Stimulated activated CD8-positive, alpha-beta memory T cell treated with anti-CD3 and anti-CD28 coated beads, Interleukin-7, amount 100 ng/mL, for 24 hours (primary cell): ENCODE results near the gene IGF2.

Experiments
- DNase-seq: peaks from one replicate; pipeline ENCODE4 v3.0.0-alpha.2; 2020; ENCODE audit warnings: low read depth

IGF2 gene

DNA sequence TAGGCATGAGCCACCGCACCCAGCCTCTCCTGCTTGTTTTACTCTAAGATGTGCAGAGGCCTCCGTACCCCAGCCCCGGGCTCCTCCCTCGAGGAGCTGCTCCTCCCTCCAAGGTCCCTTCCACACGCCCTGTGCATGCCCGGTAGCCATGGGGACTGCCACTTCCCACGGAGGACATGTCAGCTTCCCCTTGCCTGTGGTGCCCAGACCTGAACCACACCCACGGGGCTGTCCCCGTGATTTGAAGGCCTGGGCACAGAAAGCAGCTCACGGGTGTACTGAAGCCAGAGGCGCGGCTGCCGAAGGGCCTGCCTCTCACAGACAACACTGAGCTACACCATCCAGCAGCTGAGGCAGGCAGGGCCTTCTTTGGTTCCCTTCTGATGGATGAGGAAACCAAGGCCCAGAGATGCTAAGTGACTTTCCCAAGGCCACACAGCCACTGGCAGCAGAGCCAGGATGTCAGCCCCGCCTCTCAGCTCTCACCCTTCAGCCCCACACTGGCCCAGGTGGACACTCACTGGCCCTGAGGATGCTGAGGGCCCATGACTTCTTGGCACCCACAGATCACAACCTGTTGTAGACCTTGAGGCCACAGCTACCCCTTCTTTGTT, 14.5 kb upstream of the IGF2 start:
- DNase-seq, result no peak

DNA sequence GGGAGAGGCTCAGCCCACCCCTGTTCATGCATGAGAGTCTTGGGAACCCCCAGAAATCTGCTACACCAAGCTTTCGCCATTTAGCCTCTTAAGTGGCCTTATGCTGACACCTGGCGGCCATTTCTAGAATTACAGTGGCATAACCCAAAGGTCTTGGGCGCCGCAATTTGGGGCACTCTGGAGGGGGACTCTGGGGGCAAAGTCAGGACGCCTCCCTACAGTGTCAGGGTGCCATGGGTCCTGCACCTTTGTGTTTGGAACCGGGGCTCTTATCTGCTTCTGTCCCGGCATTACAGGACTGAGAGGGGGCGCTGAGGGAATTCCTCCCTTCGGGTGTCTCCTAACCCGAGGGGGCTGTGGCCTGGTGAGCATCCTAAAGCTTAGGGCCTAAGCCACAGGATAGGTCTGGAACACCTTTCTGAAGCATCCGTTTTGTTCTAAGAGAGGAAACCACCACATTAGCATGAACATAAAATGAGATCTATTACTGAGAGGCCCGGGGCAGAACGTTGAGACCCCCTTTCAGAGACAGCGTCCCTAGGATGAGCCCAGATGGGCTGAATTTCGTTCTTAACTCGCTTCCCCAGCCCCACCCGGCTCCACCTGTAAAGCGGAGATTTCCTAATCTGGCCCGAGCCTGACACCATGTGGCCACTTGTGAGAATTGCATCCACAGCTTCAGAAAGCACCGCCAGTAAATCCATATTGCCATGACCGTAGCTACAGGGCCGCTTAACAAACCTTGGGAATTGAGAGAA, 12.5 kb upstream of the IGF2 start:
- peak; percentile 65 for DNase-seq

DNA sequence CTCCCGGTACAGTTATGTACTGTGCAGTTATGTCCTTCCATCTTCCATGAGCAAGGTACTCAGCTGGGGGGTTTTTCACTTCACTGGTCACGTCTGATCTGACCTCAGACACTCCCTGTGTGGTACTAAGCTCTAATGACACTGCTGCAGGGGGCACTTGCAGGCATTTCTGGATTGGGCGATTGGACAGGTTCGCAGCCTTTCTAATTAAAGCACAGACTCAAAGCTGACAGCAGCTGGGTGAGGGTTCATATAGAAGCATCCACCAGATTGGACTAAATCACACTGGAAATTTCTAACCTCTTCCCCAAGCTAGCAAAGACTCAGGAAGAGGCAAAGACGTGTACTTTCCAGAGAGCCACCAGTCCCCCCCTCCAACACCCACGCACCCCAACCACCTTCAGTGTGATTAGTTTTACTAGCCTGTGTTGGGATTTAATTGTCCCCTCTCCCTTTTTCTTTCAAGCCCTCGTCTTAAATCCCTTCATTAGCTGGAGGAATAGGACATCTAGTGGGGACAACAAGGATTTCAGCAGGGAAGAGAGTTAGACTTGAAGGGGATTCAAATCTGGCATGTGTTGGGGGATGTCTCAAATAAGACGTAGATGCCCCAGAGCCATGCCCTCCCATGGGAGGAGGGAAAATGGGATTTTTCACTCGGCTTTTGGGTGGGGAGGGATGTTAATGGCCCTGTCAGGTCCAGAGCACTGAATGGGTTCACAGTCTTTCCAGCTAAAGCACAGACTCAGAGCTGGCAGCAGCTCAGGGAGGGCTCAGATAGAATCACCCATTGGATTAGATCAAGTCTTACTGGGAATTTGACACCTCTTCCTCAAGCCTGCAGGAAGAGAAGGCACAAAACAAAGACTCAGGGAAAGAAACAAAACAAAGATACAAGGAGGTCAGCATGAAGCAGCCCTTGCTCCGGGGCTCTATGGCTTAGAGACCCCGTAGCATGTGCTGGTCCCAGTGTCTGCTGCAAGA, 11.0 kb upstream of the IGF2 start:
- DNase-seq, result no peak

DNA sequence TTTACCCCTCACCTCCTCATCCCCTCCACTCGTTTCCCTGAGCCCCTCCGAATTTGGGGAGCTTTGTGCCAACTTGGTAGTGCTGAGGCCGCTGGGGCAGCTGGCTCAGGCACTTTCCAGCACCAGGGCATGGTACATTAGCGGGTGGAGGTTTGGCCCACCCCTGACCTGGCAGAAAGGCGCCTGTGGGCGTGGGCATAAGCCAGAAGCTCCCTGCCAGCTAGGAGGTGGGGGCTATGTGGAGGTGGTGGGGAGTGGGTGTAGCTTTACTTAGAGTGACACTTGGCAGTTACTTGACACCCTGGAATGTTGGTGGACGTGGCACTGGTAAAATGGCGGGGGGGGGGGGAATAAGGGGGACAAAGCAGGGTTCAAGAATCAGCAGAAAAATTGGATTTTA, 10.3 kb upstream of the IGF2 start:
- DNase-seq, result no peak

DNA sequence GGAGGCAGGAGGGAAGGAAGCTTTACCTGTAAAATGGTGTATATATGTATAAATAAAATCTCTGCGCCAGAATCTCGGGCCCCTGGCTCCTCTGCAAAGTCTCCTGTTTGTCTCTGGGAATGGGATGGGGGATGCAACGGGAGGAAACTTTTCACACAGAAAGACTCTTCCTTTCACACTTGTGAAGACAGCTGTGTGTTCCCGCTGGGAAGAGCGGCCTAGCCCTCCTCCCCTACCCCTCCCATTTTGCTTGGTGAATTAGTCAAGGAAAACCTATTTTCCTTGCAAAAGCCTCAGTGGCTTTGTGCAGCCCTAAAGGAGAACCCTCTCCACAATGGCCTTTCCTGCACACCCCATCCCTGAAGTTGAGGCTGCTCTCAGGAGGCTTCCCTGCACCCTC, 9.4 kb upstream of the IGF2 start:
- no peak for DNase-seq

DNA sequence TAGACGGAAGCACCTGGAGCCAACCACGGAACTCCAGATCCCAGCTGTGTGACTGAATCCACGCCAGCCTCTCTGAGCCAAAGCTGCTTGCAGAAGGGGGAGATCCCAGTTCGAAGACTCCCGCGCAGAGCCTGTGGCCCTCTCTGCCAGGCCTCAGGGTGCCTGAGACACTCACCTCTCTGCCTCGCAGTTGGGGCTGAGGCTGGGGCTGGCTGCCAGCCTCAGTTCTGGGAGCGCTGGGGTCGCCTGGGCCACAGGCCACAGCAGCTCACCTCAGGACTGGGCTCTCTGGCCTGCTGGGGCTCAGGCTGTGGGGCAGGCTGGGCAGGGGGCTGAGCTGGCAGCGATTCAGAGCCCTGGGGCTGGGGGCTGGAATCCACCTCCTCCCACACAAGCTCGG, 8.2 kb upstream of the IGF2 start:
- no peak for DNase-seq

DNA sequence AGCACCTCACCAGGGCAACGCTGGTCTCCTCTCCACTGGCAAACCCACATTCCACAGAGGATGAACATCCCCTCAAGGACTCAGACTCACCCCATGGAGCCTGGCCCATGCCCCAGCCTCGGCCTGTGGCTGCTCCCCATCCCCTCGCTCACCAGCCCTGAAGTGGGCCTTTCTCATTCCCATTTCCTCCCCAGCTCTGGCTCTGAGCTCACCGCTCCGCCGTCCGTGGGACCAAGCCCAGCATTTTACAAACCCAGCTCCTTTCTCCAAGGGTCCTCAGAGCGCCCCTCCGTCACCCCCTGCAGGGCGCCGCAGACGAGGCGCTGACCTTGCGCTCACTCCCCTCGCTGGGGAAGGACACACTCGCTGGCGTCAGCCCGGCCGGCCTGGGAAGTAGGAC, 6.9 kb upstream of the IGF2 start:
- DNase-seq, result no peak

DNA sequence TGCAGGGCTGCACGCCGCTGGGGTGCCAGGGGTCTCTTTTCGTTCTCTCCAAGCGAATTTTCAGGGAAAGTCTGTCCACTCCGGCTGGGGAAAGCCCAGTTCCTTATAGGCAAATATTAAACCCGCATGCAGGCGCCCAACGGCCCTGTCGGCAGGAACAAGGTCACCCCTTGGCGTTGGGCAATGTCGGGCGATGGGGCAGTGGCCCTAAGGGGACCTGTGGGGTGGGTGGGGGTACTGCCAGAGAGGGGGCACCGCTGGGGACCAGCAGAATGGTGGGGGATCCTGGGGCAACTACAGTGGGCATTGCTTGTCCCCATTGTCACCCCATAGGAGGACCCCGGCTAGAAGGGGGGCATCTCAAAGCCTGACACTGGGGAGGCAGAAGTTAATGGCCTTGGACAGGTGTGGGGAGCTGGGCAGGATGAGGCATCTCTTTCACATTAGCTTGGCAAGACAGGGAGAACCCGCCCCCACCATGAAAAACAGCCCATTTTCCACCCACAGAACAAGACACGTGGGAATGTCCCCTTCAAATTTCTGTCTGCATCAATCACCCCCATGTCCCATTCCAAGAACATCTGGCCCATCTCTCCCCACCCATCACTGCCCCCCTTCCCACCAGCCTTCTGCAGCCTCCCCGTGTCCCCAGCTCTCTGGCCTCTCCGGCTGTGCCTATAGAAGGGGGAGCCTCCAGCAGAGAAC, 5.5 kb upstream of the IGF2 start:
- no peak for DNase-seq

DNA sequence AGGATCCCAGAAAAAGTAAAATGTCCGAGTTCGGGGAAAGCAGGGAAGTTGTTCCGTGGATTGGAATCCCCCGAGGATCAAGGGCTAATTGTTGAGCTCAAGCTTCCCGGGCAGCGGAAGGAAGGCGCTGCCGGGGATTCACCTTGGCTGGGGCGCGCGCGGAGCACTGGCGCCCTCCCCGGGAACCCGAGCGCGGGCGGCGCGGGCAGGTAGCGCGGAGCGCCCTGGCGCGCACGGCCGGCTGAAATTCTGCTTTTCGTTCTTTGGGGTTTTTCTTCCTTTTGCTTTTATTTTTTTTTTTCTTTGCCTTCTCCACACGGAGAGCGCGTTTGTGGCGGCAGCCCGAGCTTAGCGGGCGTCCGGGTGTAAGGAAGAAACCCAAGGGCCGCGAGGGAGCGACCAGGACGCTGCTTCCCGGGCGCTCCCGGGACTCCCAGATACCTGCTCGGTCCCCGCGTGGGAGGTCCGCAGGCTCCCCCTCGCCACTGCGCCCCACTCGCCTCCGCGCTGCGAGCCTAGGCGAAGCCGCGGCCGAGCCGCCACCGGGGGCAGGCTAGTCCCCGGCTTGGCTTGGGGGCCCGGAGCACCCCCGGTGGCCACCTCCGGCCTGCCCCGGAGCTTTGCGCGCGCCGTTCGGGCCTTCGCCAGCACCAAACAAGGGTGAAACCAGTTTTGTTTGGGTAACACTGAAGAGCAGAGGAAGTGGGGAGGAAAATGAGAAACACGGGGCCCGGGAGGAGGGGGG, 4.8 kb upstream of the IGF2 start:
- no peak for DNase-seq

DNA sequence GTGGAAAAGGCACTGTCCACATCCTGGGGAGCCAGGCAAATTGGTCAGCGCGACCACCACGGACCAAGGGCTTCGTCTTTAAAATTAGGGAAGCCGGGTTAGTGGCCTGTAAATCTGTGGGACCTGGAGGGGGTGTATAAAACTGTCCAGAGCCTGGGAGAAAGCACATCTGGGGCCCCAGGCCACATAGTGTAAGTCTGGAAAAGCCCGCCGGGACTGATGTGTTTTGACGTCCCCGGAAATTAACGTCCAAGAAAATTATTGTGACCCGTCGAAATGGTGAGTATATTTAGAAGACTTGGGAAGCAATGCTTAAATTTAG, 4.2 kb upstream of the IGF2 start:
- DNase-seq, result no peak

DNA sequence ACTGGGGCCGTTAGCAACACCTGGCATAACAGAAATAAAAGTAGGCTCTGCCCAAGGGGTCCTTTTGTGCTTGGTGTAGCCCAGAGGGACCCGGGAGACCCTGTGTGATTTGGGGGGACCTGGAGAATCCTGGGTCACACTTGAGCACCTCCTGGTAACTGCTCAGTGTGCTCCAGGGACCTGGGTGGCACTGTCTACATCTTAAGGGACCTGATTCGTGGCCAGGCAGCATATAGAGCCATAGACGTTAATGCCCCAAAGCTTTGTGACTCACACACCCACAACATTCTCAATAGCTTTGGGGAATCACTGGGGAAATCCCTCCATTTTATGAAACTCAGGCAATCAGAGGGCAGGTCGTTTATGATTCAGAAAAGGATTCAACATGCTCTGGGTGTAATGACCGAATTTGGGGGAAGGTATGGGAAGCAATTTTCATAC, 3.6 kb upstream of the IGF2 start:
- DNase-seq, result no peak

DNA sequence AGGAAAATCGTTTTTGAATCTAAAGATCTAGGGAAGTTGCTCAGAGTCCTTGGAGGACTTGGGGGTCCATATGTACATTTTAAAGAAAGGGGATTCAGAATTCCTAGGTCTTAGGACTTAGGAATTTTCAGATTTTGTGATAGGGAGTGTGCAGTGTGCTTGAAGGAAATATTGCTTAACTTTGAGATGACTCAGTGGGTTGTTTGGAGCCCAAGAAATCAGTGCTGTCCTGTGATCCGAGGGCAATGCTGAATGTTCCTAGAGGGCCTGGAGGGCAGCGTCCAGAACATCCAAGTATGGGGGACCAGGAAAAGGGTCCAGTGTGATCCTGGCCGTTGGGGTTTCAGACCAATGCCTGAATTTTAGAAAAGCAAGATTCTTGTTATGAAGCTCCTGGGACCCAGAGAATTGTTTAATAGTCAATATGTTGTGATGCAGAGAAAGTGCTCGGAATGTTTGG, 3.1 kb upstream of the IGF2 start:
- no peak for DNase-seq

DNA sequence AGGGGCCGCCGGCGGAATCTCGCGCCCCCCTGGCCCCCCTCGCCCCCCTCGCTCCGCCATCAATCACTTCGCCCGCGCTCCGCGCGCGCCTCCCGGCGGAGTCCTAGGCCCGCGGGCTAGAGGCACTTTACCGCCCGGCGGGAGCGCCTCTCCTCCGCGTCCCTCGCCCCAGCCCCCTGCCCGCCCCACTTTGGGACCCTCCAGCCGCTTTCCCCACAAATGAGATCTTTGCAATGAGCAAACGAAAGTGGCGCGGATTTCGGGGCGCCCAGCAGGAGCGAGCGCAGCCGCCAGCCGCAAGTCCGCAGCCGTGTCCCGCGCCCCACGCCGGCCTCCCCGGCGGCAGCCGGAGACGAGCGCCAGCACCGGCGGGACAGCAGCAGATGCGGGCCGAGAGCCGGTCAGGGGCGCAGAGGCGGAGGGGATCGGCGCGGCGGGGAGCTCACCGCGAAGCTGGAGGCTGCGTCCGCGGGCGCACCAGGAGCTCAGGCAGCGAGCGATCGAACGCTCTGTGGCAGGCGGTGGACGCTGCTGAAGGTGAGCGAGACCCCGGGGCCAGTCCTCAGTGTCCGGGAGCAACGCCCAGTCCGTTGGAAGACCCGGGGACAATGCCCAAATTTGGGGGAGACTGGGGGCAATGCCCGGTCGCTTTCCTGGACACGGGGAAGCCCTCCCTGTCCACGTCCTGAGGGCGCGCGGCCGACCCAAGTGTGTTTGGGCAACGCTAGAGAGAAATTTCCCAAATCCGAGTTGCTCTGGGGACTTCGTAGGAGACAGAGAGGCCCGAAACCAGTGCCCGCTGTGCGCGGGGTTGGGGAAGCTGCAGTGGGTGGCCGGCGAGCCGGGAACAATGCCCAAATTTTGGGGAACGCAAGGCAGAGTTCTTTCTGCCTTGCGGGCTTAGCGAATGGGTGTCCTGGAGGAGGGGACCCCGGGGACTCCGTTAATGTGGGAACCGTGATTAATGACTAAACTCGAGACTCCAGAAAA, 1.5 kb upstream of the IGF2 start:
- DNase-seq, result no peak

DNA sequence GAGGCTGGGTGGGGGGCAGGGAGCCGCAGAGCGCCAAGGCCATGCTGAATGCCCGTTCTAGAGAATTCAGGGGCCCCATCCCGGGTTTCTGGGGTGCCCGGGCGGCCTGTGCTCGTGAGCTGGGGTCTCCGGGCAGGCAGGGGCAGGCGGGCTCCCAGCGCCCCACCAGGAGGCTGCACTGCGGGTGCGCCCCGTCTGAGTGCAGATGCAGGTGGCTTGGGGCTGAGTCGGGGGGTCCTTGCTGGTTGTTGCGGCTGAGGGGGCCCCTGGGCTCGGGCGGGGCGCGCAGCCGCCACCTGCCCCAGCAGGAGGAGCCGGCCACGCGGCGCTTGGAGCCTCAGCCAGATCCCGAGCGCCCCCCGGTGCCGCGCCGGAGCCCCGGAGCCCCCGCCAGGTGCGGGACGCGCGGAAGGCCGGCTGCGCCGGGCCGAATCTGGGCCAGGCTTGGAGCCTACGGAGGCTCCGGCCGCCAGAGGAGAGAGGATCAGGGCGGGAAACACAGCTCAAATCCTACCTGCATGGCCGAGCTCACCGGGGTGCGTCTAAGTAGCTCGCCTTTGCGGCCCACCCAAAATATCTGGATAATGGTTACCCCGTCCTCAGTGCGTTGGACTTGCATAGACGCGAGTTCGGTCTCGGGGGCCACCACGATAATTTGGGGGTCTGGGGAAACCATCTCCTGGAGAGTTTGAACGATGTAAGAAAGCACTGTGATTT, 590 bp upstream of the IGF2 start:
- DNase-seq, result no peak

DNA sequence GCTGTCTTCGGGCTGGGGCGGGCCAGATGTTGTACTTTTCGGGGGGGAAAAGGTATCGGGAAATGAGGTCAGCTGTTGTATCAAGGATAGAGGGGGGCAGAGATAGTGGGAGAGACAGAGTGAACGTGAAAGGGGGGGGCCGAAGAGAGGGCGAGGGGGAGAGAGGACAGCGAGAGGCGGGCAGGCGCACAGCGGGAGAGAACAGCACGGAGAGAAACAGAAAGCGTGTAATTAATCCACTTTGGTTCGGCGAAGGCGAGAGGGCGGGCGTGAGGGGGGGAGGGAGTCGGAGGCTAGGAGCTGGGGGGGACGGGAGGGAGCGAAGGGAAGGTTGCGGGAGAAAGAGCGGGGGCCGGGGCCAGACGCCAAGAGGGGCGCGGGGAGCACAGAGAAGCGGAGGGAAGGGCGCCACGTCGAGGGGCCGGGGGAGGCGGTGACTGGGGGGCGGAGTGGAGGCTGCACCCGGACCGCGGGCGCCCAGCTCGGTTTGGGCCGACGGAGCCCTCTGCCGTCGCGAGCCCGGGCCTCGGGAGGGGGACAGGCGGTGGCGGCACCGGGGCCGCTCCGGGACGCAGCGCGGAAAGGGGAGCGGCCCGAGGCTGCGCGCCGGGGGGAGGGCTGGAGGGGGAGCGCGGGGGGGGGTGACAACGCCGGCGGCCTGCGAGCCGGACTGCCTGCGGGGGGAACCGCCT, 612 bp downstream of the IGF2 start:
- no peak for DNase-seq

DNA sequence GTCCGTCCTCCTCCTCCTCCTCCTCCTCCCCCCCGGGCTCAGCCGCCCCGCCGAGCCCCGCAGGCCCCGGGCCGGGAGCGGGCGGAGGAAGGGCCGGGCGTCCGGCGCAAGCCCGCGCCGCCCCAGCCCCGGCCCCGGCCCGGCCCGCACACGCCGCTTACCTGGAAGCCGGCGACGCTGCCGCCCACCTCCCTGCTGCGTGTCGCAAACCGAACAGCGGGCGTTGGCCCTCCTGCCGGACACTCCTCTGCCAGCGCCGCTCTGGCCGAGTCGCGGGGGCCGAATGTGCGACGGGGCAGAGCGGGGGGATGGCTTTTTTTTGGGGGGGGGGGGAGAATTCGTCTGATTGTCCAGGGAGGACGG, 1.1 kb downstream of the IGF2 start:
- no peak for DNase-seq

DNA sequence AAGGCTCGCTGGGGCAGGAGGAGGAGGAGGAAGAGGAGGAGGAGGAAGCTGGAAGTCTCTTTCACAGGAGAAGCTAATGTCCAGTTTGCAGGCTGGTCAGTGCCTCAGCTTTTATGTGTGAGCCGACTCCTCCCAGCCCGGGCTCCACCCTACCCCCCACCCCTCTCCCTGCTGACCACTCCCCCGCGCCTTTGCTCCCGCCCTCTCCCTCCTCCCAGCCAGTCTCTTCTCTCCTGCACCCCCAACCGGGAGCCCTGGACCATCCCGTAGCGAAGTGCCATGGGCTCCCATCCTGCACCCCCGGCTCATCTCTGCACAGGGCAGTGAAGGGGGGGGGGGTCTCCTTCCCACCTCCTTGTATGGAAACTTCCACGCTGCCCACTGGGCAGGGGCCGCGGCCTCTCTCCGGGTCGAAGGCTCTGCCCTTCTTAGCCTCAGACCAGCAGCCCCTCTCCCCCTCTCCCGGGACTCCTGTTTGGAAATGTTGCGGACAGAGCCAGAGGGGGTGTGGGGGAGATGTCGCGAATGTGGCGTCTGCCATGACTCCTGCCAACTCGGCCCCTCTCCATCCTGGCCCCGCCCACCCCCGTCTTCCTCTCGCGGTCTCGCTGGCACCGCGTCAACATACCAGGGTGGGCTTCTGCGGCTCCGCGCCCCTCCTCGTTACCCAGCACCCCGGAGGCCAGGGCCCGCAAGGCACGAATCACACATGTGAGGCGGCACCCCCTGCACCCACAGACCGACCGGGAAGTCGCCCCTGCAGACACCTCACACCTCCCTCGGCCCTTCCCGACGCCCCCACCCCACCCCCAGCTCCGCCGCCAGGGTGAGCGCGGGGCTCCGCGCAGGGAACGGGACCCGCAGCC, 1.8 kb downstream of the IGF2 start:
- DNase-seq, result no peak

DNA sequence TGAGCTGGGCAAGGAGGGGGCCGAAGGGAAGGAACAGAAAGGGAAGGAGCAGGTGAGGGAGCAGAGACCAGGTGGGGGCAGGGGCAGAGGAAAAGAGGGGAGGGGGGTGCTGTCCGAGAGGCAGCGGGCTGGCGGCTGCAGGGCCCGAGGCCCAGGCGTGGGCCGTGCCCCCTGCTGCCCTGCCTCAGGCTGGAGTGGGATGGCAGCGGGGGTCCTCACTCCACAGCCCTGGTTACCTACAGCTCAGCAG, 2.3 kb downstream of the IGF2 start:
- DNase-seq, result no peak
